K562 (cell line): ENCODE measurements around the gene FUCA2.

ENCODE experiments used
- CBX8 ChIP-seq: fragments of 200-600 bp; sonication (generic); IDR thresholded peaks from 2 replicates; pipeline ENCODE4 v1.6.1; 2012; ENCODE audit warnings: borderline replicate concordance, mixed run types, low read depth, mild to moderate bottlenecking, moderate library complexity, mixed read lengths, low read length, control low read depth, inconsistent platforms; ENCODE audit not compliant: poor library complexity, severe bottlenecking; ENCODE audit errors: extremely low read depth
- SMAD1 ChIP-seq: fragments of 150-350 bp; IDR thresholded peaks from 2 replicates; pipeline ENCODE4 v1.6.1; 2014; ENCODE audit warnings: low read length, low read depth; ENCODE audit not compliant: partially characterized antibody
- TF ChIP-seq, protein P1 (sequence below), 3 experiments: IDR thresholded peaks in 2 of 3; conservative IDR thresholded peaks in 1 of 3; 2 replicates each; pipeline ENCODE4 v1.5.1; 2011 to 2012; ENCODE audit warnings: low read length in 3 of 3, mild to moderate bottlenecking in 3 of 3, control low read depth in 2 of 3, improper control_type of control experiment in 1 of 3, inconsistent platforms in 1 of 3, low read depth in 1 of 3, mixed read lengths in 1 of 3, moderate library complexity in 1 of 3; ENCODE audit not compliant: insufficient read depth in 2 of 3
- TF ChIP-seq, protein P2 (sequence below): sonication (generic); formaldehyde crosslinking; IDR thresholded peaks from 2 replicates; pipeline ENCODE4 v1.8.0; 2022; ENCODE audit warnings: mild to moderate bottlenecking, missing genetic modification reagents

- TF ChIP-seq, protein P1, sequence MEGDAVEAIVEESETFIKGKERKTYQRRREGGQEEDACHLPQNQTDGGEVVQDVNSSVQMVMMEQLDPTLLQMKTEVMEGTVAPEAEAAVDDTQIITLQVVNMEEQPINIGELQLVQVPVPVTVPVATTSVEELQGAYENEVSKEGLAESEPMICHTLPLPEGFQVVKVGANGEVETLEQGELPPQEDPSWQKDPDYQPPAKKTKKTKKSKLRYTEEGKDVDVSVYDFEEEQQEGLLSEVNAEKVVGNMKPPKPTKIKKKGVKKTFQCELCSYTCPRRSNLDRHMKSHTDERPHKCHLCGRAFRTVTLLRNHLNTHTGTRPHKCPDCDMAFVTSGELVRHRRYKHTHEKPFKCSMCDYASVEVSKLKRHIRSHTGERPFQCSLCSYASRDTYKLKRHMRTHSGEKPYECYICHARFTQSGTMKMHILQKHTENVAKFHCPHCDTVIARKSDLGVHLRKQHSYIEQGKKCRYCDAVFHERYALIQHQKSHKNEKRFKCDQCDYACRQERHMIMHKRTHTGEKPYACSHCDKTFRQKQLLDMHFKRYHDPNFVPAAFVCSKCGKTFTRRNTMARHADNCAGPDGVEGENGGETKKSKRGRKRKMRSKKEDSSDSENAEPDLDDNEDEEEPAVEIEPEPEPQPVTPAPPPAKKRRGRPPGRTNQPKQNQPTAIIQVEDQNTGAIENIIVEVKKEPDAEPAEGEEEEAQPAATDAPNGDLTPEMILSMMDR (IDR thresholded peaks at IDR 0.05 in 2 of 3, conservative IDR thresholded peaks at IDR 0.05 in 1 of 3; ENCODE audit: insufficient read depth in 2 of 3, low read depth in 1 of 3, low read length in 3 of 3) = no peak
- TF ChIP-seq CBX8 (no peak), SMAD1 (no peak)
- TF ChIP-seq, protein P2, sequence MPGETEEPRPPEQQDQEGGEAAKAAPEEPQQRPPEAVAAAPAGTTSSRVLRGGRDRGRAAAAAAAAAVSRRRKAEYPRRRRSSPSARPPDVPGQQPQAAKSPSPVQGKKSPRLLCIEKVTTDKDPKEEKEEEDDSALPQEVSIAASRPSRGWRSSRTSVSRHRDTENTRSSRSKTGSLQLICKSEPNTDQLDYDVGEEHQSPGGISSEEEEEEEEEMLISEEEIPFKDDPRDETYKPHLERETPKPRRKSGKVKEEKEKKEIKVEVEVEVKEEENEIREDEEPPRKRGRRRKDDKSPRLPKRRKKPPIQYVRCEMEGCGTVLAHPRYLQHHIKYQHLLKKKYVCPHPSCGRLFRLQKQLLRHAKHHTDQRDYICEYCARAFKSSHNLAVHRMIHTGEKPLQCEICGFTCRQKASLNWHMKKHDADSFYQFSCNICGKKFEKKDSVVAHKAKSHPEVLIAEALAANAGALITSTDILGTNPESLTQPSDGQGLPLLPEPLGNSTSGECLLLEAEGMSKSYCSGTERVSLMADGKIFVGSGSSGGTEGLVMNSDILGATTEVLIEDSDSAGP (CRISPR knock-in tag) = no peak
Observed at GRCh38 chr6:143549949-143550268, 38.4 kb upstream of the FUCA2 start.
